Cortex of kidney (tissue), 1 donor: Measurements from ENCODE around the gene COL13A1.

Experiments
- DNase-seq: peaks from one replicate; lab custom pipeline; 2025; lab: John Stamatoyannopoulos, UW

COL13A1 gene

GRCh38 chr10:69908124-69908523 is 106.4 kb downstream of the COL13A1 start:
- DNase-seq: no peak

- DNase-seq: no peak
Measured at GRCh38 chr10:69910561-69910960, 108.9 kb downstream of the COL13A1 start.

GRCh38 chr10:69911613-69912528 is 110.2 kb downstream of the COL13A1 start:
- DNase-seq: no peak

- DNase-seq: no peak
Measured at GRCh38 chr10:69912589-69912988, 110.9 kb downstream of the COL13A1 start.

GRCh38 chr10:69913606-69914382 is 112.1 kb downstream of the COL13A1 start:
- DNase-seq: no peak

- DNase-seq: no peak
Measured at GRCh38 chr10:69914398-69915214, 112.9 kb downstream of the COL13A1 start.

- no peak for DNase-seq
Measured at GRCh38 chr10:69915215-69915560, 113.5 kb downstream of the COL13A1 start.

GRCh38 chr10:69916118-69916517 is 114.4 kb downstream of the COL13A1 start:
- no peak for DNase-seq

- DNase-seq: no peak
Measured at GRCh38 chr10:69918036-69918435, 116.3 kb downstream of the COL13A1 start.

GRCh38 chr10:69919250-69919649 is 117.5 kb downstream of the COL13A1 start:
- DNase-seq: no peak

GRCh38 chr10:69925111-69925510 is 123.4 kb downstream of the COL13A1 start:
- no peak for DNase-seq

- DNase-seq: no peak
Measured at GRCh38 chr10:69928339-69928738, 126.6 kb downstream of the COL13A1 start.

GRCh38 chr10:69929575-69929974 is 127.9 kb downstream of the COL13A1 start:
- DNase-seq: no peak

- DNase-seq: no peak
Measured at GRCh38 chr10:69934768-69935167, 133.1 kb downstream of the COL13A1 start.

GRCh38 chr10:69936091-69936490 is 134.4 kb downstream of the COL13A1 start:
- DNase-seq: no peak

- DNase-seq: no peak
Measured at GRCh38 chr10:69938541-69938991, 136.9 kb downstream of the COL13A1 start.

GRCh38 chr10:69939061-69939460 is 137.4 kb downstream of the COL13A1 start:
- no peak for DNase-seq

- DNase-seq: no peak
Measured at GRCh38 chr10:69939481-69939880, 137.8 kb downstream of the COL13A1 start.

- no peak for DNase-seq
Measured at GRCh38 chr10:69941730-69942129, 140.0 kb downstream of the COL13A1 start.

- DNase-seq: no peak
Measured at GRCh38 chr10:69943292-69943820, 141.7 kb downstream of the COL13A1 start.

GRCh38 chr10:69944761-69945160 is 143.1 kb downstream of the COL13A1 start:
- DNase-seq: no peak

- DNase-seq: no peak
Measured at GRCh38 chr10:69948261-69948660, 146.6 kb downstream of the COL13A1 start.
